Pons (tissue), 1 donor: ENCODE data around the gene CTCF.
"Not testable (repeated sequence)": the region's sequence is repeated elsewhere in the genome, so short reads cannot be mapped to it uniquely, and the experiment has no call there.

Experiments
- DNase-seq: peaks from one replicate; pipeline ENCODE4 v3.0.0-alpha.2; 2016; ENCODE audit warnings: low spot score

CTCF gene, protein sequence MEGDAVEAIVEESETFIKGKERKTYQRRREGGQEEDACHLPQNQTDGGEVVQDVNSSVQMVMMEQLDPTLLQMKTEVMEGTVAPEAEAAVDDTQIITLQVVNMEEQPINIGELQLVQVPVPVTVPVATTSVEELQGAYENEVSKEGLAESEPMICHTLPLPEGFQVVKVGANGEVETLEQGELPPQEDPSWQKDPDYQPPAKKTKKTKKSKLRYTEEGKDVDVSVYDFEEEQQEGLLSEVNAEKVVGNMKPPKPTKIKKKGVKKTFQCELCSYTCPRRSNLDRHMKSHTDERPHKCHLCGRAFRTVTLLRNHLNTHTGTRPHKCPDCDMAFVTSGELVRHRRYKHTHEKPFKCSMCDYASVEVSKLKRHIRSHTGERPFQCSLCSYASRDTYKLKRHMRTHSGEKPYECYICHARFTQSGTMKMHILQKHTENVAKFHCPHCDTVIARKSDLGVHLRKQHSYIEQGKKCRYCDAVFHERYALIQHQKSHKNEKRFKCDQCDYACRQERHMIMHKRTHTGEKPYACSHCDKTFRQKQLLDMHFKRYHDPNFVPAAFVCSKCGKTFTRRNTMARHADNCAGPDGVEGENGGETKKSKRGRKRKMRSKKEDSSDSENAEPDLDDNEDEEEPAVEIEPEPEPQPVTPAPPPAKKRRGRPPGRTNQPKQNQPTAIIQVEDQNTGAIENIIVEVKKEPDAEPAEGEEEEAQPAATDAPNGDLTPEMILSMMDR

DNA sequence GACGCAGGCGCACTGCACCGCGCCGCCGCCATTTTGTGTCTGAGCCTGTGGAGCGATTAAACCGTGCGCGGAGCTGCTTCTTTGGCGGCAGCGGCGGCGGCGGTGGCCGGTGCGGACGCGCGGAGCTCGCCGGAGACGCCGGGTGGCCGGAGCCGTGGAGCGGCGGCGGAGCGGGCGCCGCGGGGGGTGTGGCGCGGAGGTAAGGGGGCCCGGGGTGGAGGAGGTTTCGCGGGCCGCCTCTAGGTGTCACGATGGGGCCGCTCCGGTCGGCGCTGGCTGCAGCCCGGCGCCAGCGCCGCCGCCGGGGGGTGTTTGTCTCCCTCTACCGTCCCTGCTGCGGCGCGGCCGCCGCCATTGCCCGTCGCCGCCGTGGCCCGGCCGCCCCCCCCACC lies at the start of gene CTCF:
TSS of gene CTCF (plus strand) at position 1 of the 392 bp plus-strand sequence. CDS start 48,307 bp downstream, outside the sequence.
- DNase-seq, result peak; percentile 72

DNA sequence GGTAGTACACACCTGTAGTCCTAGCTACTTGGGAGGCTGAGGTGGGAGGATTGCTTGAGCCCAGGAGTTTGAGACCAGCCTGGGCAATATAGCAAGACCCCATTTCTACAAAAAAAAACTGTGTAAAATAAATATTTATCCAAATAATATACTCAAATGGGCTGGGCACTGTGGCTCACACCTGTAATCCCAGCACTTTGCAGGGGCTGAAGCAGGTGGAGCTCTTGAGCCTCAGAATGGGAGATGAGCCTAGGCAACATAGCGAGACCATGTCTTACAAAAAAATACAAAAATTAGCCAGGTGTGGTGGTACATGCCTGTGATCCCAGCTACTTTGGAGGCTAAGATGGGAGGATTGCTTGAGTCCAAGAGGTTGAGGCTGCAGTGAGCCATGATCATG lies 48.4 kb upstream of the CTCF start:
- not testable (repeated sequence) for DNase-seq

DNA sequence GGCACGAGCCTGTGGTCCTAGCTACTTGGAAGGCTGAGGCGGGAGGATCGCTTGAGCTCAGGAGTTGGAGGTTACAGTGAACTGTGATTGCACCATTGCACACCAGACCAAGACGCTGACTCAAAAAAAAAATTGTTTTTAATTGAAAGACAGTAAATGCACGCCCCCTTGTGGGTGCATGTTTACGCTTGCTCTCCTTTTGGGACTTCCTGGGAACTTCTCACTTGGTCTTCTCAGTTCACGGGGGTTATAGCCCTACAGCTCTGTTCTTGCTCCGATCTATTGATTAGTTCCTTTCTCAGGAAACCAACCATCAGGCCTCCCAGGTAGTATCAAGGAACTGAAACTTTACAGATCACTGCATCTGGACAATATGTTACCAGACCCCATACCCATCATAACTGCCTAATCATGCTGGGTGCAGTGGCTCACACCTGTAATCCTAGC lies 47.9 kb upstream of the CTCF start:
- DNase-seq, result peak; percentile 76

DNA sequence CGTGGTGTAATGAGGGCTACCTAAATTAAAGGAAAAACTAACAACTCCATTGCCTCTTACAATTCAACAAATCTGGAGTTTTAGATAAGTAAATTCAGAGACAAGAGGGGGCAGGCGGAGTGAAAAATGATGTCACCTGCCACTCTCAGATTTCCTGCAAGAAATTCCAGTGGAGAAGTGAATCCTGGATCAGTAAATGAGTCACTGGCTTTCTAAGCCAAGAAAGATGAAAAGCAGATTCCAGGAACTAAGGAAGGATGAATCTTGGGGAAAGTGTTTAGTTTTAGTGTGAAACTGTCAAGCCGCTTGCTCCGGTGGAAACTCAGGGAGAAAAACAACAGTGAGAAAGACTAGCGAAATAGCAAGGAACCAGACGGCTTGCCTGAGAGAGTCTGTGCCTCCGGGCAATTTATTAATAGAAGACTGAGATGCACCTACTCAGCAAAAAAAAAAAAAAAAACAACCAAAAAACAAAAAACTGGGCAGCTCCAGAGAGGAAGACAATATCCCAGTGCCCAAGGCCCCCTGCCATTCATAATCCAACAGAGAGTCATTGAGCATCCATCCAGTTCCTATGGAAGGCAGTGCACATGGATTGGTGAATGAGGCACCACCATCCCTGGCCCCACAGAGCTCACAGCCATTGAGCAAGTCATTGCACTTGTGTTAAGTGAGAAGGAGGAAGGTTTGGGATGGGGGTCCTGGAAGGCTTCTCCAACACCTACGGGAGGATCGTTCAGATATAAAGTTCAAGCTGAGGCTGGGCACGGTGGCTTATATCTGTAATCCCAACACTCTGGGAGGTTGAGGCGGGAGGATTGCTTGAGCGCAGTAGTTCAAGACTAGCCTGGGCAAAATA lies 45.8 kb upstream of the CTCF start:
- no peak for DNase-seq

DNA sequence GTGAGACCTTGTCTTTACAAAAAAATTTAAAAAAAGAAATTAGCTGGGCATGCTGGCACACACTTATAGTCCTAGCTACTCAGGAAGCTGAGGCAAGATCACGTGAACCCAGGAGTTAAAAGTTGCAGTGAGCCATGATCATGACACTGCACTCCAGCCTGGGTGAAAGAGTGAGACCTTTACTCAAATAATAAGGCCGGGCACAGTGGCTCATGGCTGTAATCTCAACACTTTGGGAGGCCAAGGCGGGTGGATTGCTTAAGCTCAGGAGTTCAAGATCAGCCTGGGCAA lies 45.2 kb upstream of the CTCF start:
- DNase-seq, result no peak

DNA sequence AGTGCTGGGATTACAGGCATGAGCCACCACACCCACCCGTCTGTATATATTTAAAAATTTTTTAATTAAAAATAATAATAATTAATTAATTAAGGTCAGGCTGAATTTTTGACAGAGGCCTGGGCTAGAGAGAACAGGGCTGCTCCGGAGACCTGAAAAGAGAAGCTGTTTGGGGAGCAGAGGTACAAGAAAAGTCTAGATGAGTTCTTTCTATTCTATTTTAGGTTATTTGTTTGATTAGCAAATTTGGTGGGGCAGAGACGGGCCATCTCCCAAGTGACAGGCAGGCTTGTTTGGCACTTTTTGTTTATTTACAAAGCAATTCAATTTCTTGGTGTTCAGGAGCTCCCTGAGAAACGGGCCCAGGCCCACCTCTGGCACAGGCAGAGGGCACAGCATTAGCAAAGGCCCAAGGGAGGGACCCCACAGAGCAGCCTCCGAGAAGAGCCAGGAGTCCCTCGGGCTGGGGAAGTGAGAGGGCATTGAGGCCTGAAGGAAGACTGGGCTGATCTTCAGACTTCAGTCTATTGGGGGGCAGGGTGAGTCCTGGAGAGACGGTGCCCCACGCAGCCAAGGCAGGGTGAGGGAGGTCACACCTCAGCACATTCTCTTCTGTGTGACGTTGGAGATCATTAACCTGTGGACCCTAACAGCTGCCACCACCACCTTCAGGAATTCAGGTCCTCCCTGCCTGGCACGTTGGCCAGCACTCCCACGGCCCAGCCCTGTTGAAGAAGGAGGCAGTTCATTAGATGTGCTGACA lies 44.5 kb upstream of the CTCF start:
- no peak for DNase-seq

DNA sequence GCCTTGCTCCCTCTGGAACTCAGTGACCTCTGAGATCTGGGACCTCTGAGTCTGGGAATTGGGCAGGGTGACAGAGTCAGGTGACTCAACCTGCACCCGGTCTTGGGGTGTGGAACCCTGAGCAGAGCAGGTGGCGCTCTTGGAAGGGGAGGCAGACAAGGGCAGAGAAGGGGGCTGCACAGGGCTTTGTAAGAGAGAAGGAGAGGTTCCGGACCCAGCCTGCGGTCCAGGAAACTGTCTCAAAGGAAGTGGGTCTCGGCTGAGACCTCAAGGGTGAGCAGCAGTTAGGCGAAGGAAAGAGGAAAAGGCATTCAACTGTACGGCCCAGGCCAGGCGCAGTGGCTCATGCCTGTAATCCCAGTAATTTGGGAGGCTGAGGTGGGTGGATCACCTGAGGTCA lies 43.6 kb upstream of the CTCF start:
- no peak for DNase-seq

DNA sequence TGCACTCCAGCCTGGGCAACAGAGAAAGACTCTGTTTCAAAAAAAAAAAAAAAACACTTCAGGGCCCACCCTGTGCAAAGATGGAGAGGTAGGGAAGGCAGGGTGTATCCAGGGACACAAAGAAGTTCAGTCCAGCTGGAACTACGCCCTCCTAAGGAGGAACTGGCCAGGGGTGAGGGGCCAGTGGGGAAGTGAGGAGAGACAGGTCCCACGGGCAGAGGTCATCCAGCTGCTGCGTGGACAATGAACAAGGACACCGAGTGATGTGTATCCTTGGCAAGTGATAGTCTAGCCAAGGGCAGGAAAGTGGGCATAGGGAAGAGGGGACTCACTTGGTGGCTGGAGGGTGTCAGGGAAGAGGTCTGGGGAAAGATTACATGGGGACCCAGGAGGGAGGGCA lies 43.1 kb upstream of the CTCF start:
- DNase-seq, result no peak

DNA sequence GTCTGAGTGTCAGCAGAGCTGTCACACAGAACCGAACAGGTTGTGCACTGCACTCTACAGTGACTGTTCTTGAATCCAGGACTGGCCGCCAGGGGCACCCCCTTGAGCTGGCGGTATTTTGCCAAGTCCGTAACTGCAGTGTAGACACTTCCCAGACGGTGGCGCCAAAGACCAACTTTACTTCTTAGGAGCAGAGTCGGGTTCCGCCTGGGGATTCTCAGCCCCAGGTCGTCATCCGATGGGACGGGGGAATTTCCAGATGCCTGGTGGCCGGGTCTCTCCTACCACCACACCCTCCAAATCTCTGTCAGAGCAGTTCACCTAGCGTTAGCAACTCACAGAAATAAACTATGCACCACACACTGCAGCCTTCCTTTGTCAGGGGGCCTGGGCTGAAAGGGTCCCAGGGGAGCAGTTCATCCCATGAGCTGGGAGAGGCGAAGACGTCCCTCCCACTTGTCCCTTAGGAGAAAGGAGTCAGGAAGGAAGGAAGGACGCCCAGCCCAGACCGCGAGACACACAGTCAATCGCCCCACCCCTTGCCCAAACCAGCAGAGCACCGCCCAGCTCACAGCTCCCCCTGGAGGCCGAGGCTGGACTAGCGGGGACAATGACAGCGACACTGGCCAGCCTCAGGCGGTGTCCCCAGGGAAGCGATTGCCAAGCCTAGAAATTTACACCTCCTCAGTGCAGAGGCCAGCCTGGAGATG lies 41.1 kb upstream of the CTCF start:
- peak; percentile 96 for DNase-seq

DNA sequence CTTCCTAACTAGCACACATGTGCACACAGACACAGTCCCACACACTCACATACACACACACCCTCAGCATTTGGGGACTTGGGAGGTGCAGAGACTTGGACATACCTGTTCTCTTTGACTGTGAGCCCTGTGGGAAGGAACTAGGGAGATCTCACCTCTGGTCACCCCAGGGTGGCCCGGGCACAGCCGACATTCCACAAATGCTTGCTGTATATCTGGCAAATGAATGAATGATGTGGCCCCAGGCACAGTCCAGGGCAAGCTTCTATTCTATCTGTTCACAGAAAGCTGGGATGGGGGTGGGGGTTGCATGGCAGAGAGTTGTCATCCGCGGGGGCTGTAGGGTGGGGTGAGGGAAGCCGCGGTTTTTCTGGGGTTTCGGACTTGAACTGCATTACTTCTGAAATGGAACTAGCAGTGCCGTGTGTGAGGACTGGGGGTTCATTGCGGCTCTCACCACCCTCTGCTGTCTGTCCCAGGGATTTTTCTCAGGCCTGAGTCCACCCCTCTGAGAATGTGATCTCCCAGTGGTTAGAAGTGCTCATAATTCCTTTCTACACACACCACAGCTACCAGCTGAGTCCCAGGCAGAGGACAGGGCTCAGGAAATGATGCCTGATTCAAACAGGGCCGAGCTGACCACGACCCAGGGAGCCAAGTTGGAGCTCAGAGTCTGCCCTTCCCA lies 37.0 kb upstream of the CTCF start:
- DNase-seq, result no peak

DNA sequence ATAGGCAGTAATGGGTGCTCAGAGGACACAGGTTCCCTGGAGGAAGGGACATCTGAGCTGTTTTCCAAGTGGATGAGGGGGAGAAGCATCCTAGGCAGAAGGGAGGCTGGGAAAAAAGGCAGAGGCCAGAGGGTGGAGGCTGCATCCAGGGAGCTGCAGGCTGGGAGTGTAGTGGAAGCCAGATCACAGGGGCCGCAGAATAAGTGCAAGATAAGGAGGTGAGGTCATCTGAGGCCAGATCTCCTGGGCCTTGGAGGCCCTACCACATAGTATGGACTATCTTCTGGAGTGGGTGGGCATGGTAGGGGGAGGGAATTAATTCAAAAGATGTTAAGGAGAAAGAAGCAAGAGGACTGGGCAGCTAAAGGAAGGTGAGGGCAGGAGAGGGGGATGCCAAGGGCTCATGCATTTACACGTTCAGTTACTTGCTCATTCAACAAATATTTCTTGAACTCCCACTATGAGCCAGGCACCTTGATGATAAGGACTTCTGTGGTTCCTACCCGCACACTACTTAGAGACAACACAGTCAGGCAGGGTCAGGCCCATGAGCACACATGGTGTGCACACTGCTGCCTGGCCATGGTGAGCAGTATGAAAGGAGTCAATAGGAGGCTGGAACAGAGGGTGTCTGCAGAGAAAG lies 36.1 kb upstream of the CTCF start:
- no peak for DNase-seq

DNA sequence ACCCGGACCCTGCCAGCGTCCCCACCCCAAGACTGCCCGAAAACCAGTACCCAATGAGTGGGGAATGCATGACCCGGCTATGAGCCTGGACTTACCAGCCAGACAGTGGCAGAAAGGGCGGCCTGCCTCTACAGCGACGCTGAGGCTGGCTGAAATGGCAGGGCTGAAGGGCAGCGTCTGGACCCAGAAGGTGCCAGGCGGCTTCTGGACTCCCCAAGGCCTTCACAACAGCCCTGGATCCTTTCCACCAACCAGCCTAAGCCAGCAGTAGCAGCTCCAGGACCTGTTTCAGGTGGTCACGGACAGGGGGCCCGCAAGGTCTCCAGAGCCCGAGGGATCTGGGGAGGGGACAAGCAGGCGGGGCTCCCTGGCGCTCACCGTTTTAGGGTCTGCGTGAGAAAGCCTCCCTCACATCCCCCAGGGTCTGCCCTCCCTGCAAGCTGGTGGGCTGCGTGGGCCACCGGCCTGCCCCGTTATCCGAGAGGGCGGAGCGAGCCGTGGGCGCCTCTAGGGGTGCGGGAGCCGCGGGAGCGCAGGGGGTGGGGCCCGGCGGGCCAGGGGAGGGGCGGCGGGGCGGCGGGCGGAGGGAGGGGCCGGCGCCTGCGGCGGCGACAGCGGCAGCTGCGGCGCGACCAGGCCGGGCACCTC lies 34.0 kb upstream of the CTCF start, which contains the start of gene RIPOR1:
TSS of gene RIPOR1 (plus strand) at position 608 of the 648 bp plus-strand sequence. CDS start 9,618 bp downstream, outside the sequence.
- peak; percentile 21 for DNase-seq

DNA sequence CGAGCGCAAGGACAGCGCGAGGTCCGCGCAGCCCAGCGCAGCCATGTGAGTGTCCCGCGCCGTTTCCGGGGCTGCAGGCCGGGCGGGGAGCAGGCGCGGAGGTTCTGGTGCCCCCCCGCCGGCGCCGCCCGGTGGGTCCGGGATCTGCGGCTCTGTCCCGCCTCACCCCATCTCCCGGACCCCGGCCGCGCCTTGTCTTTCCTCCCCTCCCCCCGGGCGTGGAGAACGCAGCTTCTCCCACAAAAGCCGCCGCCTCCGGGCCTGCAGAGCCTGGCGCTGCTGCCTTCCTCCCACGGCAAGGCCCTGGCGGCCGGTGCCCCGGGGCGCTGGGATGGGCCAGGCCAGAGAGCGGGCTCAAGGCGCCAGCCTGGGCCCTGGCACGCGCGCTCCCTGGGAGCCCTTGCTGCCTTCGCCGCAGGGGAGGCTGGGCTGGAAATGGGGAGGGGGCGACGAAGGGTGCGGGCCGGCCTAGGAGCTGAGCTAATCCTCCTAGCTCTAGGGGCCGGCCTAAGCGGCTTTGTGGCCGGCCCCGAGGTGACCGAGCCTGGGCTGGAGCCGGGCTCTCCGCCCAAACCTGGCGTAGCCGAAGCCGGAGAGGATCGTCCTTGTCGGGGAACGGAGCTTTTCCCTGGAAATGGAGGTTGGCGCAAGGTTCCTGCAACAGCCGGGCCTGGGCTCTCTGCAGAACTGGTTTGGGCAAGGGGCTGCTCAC lies 33.3 kb upstream of the CTCF start:
- no peak for DNase-seq

DNA sequence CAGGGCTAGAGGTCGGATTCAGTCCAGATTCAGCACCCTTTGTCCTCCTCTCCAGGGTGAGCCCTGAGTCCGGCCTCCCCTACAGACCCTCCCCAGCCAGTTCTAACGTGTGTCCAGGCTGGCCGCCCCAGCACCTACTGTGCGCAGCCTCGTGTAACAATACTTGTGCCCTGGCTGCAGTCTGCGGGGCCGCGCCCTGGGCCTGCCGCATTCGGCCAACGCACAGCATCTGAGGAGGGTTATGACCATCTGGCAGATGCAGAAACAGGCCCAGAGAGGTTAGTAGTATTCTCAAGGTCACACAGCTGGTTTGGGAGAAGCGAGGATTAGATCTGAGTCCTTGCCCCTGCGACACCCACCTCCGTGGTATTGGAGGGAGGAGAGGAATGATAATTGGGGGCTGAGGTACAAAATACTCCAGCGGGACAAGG lies 32.7 kb upstream of the CTCF start:
- no peak for DNase-seq

DNA sequence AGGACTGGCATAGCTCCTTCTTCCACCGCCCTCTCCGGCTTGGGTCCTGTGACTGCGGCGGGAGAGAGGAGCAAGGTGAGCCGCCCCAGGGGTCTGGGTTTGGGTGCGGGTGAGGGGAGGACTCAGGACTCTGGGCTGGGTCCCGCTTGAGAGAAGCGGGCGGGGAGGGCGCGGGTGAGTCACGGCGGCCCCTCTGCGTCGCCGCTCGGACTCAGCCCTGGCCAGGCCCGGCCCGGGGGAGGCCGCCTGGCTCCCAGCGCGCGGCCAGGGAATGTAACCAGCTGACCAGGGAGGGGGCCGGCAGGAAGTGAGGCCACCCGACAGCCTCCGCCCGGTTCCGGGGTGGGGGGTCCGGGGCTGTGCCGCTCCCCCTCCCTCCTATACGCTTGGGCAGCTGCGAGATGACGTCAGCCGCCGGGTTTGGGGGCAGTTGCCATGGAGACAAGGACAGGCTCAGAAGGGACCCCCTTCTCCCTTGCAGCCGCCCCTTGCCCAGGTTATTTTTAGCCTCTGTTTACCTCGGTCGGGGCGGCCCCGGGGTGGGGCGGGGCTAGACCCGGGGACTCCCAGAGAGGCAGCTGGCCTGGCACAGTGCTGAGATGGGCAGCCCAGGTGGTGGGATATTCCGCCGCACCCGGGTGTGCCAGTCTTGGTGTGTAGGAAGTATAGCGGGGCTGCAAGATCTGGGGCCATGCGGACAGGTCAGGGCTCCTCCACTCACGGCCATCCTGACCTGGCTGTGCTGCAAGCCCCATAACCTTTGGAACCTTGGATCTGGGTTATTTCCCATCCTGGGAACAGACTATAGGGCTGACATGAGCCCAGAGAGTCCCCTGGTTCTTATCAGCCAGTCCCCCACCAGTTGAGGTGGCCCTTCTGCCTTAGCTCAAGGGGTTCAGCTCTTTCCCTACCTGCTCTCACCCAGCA lies 32.0 kb upstream of the CTCF start:
- peak; percentile 41 for DNase-seq

DNA sequence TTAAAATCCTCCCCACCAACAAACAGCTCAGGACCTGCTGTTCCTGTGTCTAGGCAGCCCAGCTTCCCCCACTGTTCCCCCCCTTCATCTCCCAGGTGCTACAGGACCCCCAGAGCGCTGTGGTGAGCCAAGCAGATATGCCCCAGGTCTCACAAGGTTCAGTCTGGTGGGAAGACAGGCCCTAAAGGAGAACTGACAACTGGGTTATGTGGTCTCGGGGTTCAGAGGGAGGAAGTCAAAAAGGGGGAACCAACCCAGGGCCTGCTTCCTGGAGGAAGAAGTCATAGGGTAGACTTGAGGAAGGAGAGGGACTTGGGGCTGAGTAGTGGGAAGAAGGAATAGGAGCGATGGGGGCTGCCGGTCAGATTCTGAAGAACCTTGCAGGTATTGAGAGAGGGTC lies 31.1 kb upstream of the CTCF start:
- peak; percentile 79 for DNase-seq

DNA sequence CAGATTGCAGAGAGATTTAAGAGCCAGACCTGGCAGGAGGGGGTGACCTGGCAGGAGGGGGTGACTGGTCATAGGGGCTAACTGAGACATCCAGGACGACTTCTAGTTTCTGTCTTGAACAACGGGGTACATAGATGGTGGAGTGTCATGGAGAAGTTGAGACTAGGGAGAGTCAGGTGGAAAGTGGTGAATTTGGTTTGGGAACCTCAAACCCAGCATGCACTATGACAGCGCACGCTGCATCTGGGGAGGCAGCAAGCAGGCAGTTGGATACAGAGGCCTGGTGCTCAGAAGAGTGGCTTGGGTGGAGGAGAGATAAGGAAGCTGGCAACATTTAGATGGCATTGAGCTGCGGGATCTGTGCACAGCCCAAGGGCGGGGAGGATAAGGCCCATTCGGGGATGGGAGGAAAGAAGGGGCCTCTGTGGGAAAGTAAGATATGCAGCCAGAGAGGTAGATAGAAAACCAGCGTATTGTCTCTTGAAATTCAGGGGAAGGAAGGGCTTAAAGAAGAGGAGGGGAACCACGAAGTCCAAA lies 29.2 kb upstream of the CTCF start:
- DNase-seq, result no peak
